ENCODE data around the gene BGN.

Gene BGN

GRCh38 chrX:153493085-153493484 lies 1.7 kb upstream of the BGN start:
- DNase-seq (ENCODE audit: low spot score) = no peak
- no peak for TF ChIP-seq CTCF (IDR thresholded peaks at IDR 0.05; ENCODE audit: extremely low read depth, missing control alignments)

GRCh38 chrX:153494061-153494460 lies 719 bp upstream of the BGN start:
- TF ChIP-seq CTCF (IDR thresholded peaks at IDR 0.05; ENCODE audit: extremely low read depth, missing control alignments) = no peak
- no peak for DNase-seq (ENCODE audit: low spot score)

- no peak for TF ChIP-seq CTCF (IDR thresholded peaks at IDR 0.05; ENCODE audit: extremely low read depth, missing control alignments)
- DNase-seq (ENCODE audit: low spot score) = no peak
These were observed 577 bp downstream of the BGN start for GRCh38 chrX:153495362-153495751.

GRCh38 chrX:153495903-153496589 lies 1.3 kb downstream of the BGN start:
- DNase-seq (ENCODE audit: low spot score) = no peak
- no peak for TF ChIP-seq CTCF (IDR thresholded peaks at IDR 0.05; ENCODE audit: extremely low read depth, missing control alignments)

GRCh38 chrX:153496590-153496959 lies 1.8 kb downstream of the BGN start:
- DNase-seq (ENCODE audit: low spot score) = no peak

GRCh38 chrX:153498453-153498852 lies 3.7 kb downstream of the BGN start:
- no peak for TF ChIP-seq CTCF (IDR thresholded peaks at IDR 0.05; ENCODE audit: extremely low read depth, missing control alignments)

More at GRCh38 chrX:153496590-153496959, 1.8 kb downstream of the BGN start:
- no peak for TF ChIP-seq CTCF (IDR thresholded peaks at IDR 0.05; ENCODE audit: extremely low read depth, missing control alignments)

GRCh38 chrX:153499341-153499740 lies 4.6 kb downstream of the BGN start:
- TF ChIP-seq CTCF (IDR thresholded peaks at IDR 0.05; ENCODE audit: extremely low read depth, missing control alignments) = no peak
- DNase-seq (ENCODE audit: low spot score) = no peak

More at GRCh38 chrX:153498453-153498852, 3.7 kb downstream of the BGN start:
- no peak for DNase-seq (ENCODE audit: low spot score)

Data from GM20000 (cell line).